CD8-positive, alpha-beta memory T cell (primary cell): Measurements from ENCODE around the gene VWA2. TPM values are rescaled to one million over a fixed set of nuclear protein-coding genes. Genes with fewer than 3 reads are reported as not detected.

Source experiments
- CTCF ChIA-PET: fragments of 350-600 bp; sonication (Branson Sonifier 250); formaldehyde crosslinking; loops from one replicate; lab custom pipeline; 2021; ENCODE audit warnings: antibody characterized with exemption; lab: Charles Lee
- POLR2A ChIA-PET: fragments of 350-600 bp; sonication (Branson Sonifier 250); formaldehyde crosslinking; loops from one replicate; lab custom pipeline; 2021; ENCODE audit warnings: antibody characterized with exemption; lab: Charles Lee
- DNase-seq, 5 donors: peaks; one replicate each; pipeline versions ENCODE4 v3.0.0 to v3.0.0-alpha.2; 2020 to 2022; ENCODE audit warnings: mixed read lengths in 1 of 5
- H3K27ac ChIP-seq: one replicate; pipeline ENCODE4 v1.7.0; 2013; ENCODE audit warnings: low read depth, mild to moderate bottlenecking, low read length, moderate library complexity
- H3K27me3 ChIP-seq: 2 replicates; pipeline ENCODE4 v1.7.0; 2013; ENCODE audit warnings: low read length, mild to moderate bottlenecking; ENCODE audit not compliant: insufficient read depth, poor library complexity, severe bottlenecking
- H3K36me3 ChIP-seq: 2 replicates; pipeline ENCODE4 v1.7.0; 2013; ENCODE audit warnings: mild to moderate bottlenecking, low read length, moderate library complexity; ENCODE audit not compliant: insufficient read depth
- H3K4me1 ChIP-seq: 2 replicates; pipeline ENCODE4 v1.7.0; 2013; ENCODE audit warnings: mild to moderate bottlenecking, low read length, moderate library complexity; ENCODE audit not compliant: insufficient read depth
- H3K4me3 ChIP-seq: 2 replicates; pipeline ENCODE4 v1.7.0; 2013; ENCODE audit warnings: mild to moderate bottlenecking, low read length
- H3K9me3 ChIP-seq: 2 replicates; pipeline ENCODE4 v1.7.0; 2013; ENCODE audit warnings: mild to moderate bottlenecking, low read length
- H3K27ac Mint-ChIP-seq, 8 donors: one replicate each; pipeline ENCODE4 v1.8.0; 2020 to 2021; ENCODE audit warnings: mixed read lengths in 8 of 8, mild to moderate bottlenecking in 6 of 8, inconsistent platforms in 3 of 8, moderate library complexity in 3 of 8
- H3K27me3 Mint-ChIP-seq, 2 donors: one replicate each; pipeline ENCODE4 v1.8.0; 2020 to 2021; ENCODE audit warnings: mixed read lengths in 2 of 2, mild to moderate bottlenecking in 1 of 2, moderate library complexity in 1 of 2
- H3K36me3 Mint-ChIP-seq, 3 donors: one replicate each; pipeline ENCODE4 v1.8.0; 2020 to 2021; ENCODE audit warnings: mixed read lengths in 3 of 3, inconsistent platforms in 1 of 3, mild to moderate bottlenecking in 1 of 3
- H3K4me1 Mint-ChIP-seq, 3 donors: one replicate each; pipeline ENCODE4 v1.8.0; 2020 to 2021; ENCODE audit warnings: mixed read lengths in 3 of 3, inconsistent platforms in 1 of 3, mild to moderate bottlenecking in 1 of 3
- H3K4me3 Mint-ChIP-seq, 7 donors: one replicate each; pipeline ENCODE4 v1.8.0; 2020 to 2021; ENCODE audit warnings: mixed read lengths in 7 of 7, mild to moderate bottlenecking in 6 of 7, moderate library complexity in 4 of 7, inconsistent platforms in 2 of 7
- H3K9me3 Mint-ChIP-seq, 5 donors: one replicate each; pipeline ENCODE4 v1.8.0; 2020 to 2022; ENCODE audit warnings: mixed read lengths in 5 of 5, mild to moderate bottlenecking in 3 of 5, moderate library complexity in 2 of 5, inconsistent platforms in 1 of 5
- polyA plus RNA-seq: library from polyadenylated mRNA; unstranded; fragments of 300-500 nt; fragmentation: Illumina TruSeq; gene quantifications from one replicate; pipeline ENCODE4 v1.2.3, GENCODE V29; 2021
- total RNA-seq, 2 experiments: library from RNA; stranded (reverse); gene quantifications; one replicate each; pipeline ENCODE4 v1.2.3, GENCODE V29; 2021

The VWA2 gene
- total and polyA plus RNA-seq, 3 experiments from 2014 or later = not detected

DNA sequence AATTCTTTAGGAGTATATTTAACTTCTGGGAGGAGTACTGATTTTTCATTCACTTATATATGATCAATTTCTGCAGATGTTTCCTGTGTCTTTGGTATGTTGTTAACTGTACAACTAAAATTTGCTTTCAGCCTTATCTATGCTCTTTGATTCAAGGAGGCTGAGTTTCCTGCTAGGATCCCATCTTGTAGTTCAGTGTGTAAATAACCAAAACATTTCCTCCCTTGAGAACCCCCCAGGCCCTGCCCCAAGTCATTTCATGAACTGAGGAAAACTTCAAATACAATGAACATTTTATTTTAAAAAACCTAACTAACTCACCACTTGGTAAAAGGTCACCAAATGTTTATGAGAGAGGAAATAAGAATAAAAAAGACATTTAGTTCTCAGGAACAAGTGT lies 55.5 kb downstream of the VWA2 start:
- H3K36me3 ChIP-seq = peaks cover 8% of the 10 kb centered on the region
- Mint-ChIP-seq H3K4me3 (no peak overlapping the region), H3K4me1 (no peaks in the 10 kb centered on the region), H3K9me3 (peaks cover 8 to 25% (median 19%) of the 10 kb centered on the region in 5 donors), H3K27ac (no peak overlapping the region), H3K36me3 (peaks cover 34 to 45% (median 39%) of the 10 kb centered on the region in 3 donors), H3K27me3 (no peaks in the 10 kb centered on the region)
- no peak overlapping the region for H3K27ac ChIP-seq
- no peak for DNase-seq
- H3K4me3 ChIP-seq = no peak overlapping the region
- ChIA-PET CTCF (interaction anchor here (1.7 kb wide), 1 partner anchor 9 kb away, joined by 5 read pairs; no protein-coding TSS in a partner anchor), POLR2A (no interaction called here)
- H3K27me3 ChIP-seq = no peaks in the 10 kb centered on the region
- peaks cover 7% of the 10 kb centered on the region for H3K9me3 ChIP-seq
- H3K4me1 ChIP-seq = no peaks in the 10 kb centered on the region

DNA sequence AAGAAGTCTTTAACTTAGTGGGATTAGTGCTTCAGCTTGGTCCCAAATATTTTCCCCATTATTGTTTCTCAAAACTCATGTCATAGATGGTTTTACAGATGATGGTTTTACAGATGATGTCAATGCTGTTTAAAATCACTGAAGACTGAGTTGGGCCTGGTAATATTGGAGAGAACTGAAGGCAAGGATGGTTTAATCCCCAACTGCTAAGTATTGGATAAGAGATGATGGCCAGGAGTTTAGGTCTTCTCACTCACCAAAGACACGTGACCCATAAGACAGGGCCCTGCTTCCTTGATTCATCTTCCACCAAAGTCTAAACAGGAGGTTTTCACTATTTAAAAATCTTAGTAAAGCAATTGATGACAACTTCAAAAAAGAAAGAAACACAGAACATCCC lies 56.3 kb downstream of the VWA2 start:
- CTCF ChIA-PET = interaction anchor here (1.1 kb wide), 1 partner anchor 9 kb away, joined by 5 read pairs; no protein-coding TSS in a partner anchor

DNA sequence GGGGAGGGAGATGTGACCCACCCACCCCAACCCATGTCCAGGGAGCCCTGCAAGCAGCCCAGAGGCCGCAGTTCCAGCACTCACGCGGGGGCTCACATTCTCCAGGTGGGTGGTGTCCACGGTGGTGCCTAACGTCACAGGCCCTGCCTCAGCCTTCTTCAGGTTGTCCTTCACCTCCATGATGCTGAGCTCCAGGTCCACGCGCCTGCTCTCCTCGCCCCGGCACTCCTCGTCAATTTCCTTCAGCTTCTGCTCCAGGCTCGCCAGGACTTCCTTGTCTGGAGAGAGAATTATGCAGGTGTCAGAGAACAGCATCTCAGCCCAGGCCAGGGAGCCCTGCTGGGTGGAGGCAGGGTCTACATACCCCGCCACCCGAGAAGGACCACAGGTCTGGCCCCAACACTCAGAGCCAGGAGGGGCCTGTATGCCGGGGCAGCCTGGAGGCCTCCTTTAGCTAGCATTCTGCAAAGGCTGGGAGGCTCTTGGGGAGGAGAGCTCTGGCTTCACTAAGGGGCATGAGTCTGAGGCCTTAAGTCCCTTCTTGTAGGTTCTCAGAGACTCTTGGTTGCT lies 58.2 kb downstream of the VWA2 start:
- H3K27ac ChIP-seq = no peak overlapping the region
- H3K27me3 ChIP-seq = no peaks in the 10 kb centered on the region
- H3K27me3 Mint-ChIP-seq = no peaks in the 10 kb centered on the region
- POLR2A ChIA-PET = no interaction called here
- peaks cover 8 to 25% (median 19%) of the 10 kb centered on the region in 5 donors for H3K9me3 Mint-ChIP-seq
- H3K4me3 Mint-ChIP-seq = no peak overlapping the region
- CTCF ChIA-PET = no interaction called here
- peaks cover 7% of the 10 kb centered on the region for H3K9me3 ChIP-seq
- no peak for DNase-seq
- H3K27ac Mint-ChIP-seq = no peak overlapping the region
- no peaks in the 10 kb centered on the region for H3K4me1 ChIP-seq
- peaks cover 39 to 68% (median 39%) of the 10 kb centered on the region in 3 donors for H3K36me3 Mint-ChIP-seq
- no peaks in the 10 kb centered on the region for H3K4me1 Mint-ChIP-seq
- no peak overlapping the region for H3K4me3 ChIP-seq
- peaks cover 8% of the 10 kb centered on the region for H3K36me3 ChIP-seq

More for the DNA sequence above, 56.3 kb downstream of the VWA2 start:
- H3K4me3 ChIP-seq = no peak overlapping the region
- no peak overlapping the region for H3K27ac ChIP-seq
- H3K36me3 Mint-ChIP-seq = peaks cover 38 to 54% (median 39%) of the 10 kb centered on the region in 3 donors
- no peaks in the 10 kb centered on the region for H3K4me1 Mint-ChIP-seq
- peaks cover 8% of the 10 kb centered on the region for H3K36me3 ChIP-seq
- POLR2A ChIA-PET = no interaction called here
- H3K9me3 ChIP-seq = peaks cover 7% of the 10 kb centered on the region
- no peaks in the 10 kb centered on the region for H3K27me3 Mint-ChIP-seq
- H3K4me3 Mint-ChIP-seq = no peak overlapping the region
- no peaks in the 10 kb centered on the region for H3K27me3 ChIP-seq
- H3K9me3 Mint-ChIP-seq = peaks cover 8 to 25% (median 19%) of the 10 kb centered on the region in 5 donors
- no peak for DNase-seq
- H3K4me1 ChIP-seq = no peaks in the 10 kb centered on the region
- no peak overlapping the region for H3K27ac Mint-ChIP-seq

DNA sequence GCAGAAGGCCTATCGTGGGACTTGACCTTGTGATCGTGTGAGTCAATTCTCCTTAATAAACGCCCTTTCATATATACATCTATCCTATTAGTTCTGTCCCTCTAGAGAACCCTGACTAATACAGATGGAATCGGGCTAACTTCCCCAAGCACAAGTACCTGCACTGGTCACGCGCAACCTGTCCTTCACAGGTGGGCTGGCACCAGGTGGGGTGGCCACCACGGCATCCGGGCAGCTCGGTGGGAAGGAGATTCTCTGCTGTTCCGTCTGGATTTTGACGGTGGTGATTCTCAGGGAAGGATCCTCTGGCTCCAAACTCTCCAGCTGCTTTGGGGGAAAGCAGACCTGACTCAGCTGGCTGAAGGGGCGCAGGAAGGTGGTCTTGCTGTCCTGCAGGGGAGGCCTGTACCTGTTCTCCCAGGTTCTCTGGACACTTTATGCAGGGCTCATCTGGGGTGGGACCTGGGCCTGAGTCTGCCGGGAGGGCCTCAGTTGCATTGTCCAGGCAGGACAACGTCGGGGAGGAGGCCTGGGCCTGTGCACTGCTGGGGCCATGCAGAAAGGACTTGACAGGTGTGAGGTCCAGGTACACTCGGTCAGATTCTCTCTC lies 61.1 kb downstream of the VWA2 start:
- H3K9me3 Mint-ChIP-seq = peaks cover 8 to 18% (median 12%) of the 10 kb centered on the region in 5 donors
- ChIA-PET CTCF (no interaction called here), POLR2A (no interaction called here)

DNA sequence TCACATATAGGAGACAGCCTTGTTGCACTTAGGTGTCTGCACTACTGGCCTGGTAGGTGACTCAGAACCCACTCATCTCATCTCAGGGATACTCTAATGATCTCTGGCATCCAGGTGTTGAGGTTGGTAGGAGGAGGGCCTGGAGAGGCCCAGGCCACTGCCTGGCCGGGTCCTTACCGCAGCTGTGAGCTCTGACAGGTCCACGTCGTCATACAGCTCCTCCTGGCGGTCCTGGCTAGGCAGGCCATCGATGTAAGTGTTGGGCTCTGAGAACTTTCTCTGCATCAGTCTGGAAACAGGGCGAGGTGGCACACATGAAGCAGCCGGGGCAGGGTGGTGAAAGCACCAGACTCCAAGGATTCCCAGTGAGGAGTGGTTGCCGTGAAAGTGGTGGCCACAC lies 62.1 kb downstream of the VWA2 start:
- CTCF ChIA-PET = no interaction called here
- POLR2A ChIA-PET = no interaction called here

More for the DNA sequence above, 61.1 kb downstream of the VWA2 start:
- H3K36me3 ChIP-seq = peaks cover 8% of the 10 kb centered on the region
- no peak overlapping the region for H3K27ac ChIP-seq
- no peaks in the 10 kb centered on the region for H3K27me3 ChIP-seq
- H3K9me3 ChIP-seq = peaks cover 7% of the 10 kb centered on the region
- no peak overlapping the region for H3K4me3 ChIP-seq
- Mint-ChIP-seq H3K4me1 (peaks cover 10 to 13% (median 12%) of the 10 kb centered on the region in 3 donors), H3K36me3 (peaks cover 25 to 64% (median 33%) of the 10 kb centered on the region in 3 donors), H3K4me3 (peak overlapping the region in 1 of 7 donors; percentile 27), H3K27ac (no peak overlapping the region), H3K27me3 (no peaks in the 10 kb centered on the region)
- no peak for DNase-seq
- H3K4me1 ChIP-seq = peaks cover 6% of the 10 kb centered on the region

DNA sequence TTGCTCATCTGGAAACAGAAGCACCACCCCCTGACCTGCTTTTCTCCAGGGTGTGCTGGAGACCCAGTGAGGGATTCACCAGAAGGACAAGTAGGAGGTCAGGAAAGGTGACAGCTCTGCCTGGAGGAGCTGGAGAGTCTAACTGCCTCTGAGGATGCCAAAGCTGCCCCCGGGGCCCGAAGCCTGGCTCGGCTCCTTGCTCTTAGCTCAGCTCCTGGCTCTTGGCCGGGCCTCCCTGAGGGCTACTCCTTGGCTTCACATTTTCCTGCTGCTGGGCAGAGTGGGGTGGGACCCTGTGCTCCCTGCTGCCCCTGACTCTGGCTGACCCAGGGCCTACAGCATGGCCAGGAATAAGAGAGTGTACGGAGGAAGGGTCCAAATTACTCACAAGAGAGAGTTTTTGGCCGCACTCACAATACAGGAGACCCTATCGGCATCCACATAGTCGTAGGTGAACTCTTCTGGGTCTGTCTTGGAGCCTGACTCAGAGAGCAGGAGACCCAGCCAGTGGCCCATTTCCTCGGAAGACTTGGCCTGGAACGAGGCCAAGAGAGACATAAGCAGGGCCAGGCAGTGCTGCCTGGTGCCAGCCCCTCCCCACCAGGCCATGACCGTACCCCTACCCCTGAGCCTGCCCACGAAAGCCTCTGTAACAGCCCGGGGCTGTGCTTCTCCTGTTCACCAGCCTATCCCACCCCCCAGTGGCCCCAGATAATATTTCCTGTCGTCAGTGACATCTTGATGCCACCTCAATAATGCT lies 63.1 kb downstream of the VWA2 start:
- H3K4me3 ChIP-seq = no peak overlapping the region
- Mint-ChIP-seq H3K27me3 (no peaks in the 10 kb centered on the region), H3K4me1 (peaks cover 10 to 13% (median 12%) of the 10 kb centered on the region in 3 donors), H3K9me3 (peaks cover 0 to 3% (median 2%) of the 10 kb centered on the region in 5 donors), H3K4me3 (peak overlapping the region in 1 of 7 donors; percentile 43), H3K36me3 (peaks cover 9 to 46% (median 16%) of the 10 kb centered on the region in 3 donors), H3K27ac (peak overlapping the region in 1 of 8 donors; percentile 38)
- no peaks in the 10 kb centered on the region for H3K27me3 ChIP-seq
- no peak for DNase-seq
- no peaks in the 10 kb centered on the region for H3K9me3 ChIP-seq
- ChIA-PET CTCF (interaction anchor here (1.7 to 3.4 kb wide), 5 partner anchors 8 to 484 kb away, joined by 5 to 25 read pairs (median 18); no protein-coding TSS in a partner anchor), POLR2A (no interaction called here)
- no peak overlapping the region for H3K27ac ChIP-seq
- H3K36me3 ChIP-seq = no peaks in the 10 kb centered on the region
- peaks cover 6% of the 10 kb centered on the region for H3K4me1 ChIP-seq

More for the DNA sequence above, 62.1 kb downstream of the VWA2 start:
- Mint-ChIP-seq H3K4me1 (peaks cover 10 to 13% (median 12%) of the 10 kb centered on the region in 3 donors), H3K4me3 (peak overlapping the region in 1 of 7 donors; percentile 27), H3K27ac (no peak overlapping the region), H3K36me3 (peaks cover 15 to 54% (median 22%) of the 10 kb centered on the region in 3 donors), H3K9me3 (peaks cover 0 to 8% (median 4%) of the 10 kb centered on the region in 5 donors), H3K27me3 (no peaks in the 10 kb centered on the region)
- no peak overlapping the region for H3K27ac ChIP-seq
- no peaks in the 10 kb centered on the region for H3K9me3 ChIP-seq
- DNase-seq = no peak
- no peak overlapping the region for H3K4me3 ChIP-seq
- H3K4me1 ChIP-seq = peaks cover 6% of the 10 kb centered on the region
- H3K36me3 ChIP-seq = peaks cover 5% of the 10 kb centered on the region
- no peaks in the 10 kb centered on the region for H3K27me3 ChIP-seq

DNA sequence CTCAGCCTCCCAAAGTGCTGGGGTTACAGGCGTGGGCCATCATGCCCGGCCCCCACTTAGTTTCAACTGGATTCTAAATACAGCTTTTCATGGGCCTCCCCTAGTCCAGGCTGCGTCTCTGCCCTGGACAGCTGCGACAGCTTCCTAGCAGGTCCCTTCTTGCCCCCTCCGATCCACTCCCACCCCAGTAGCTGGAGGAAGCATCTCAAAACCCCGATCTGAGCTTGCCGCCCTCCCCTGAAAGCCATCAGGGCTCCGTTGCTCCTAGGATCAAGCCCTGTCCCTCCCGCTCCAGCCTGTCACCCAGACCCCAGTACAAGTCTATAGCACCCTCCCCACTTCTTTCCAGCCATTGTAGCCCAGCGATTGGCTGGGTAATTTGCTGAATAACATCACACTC lies 64.5 kb downstream of the VWA2 start:
- POLR2A ChIA-PET = no interaction called here
- peaks cover 4 to 35% (median 12%) of the 10 kb centered on the region in 3 donors for H3K36me3 Mint-ChIP-seq
- H3K27me3 Mint-ChIP-seq = no peaks in the 10 kb centered on the region
- peaks cover 6% of the 10 kb centered on the region for H3K4me1 ChIP-seq
- H3K36me3 ChIP-seq = no peaks in the 10 kb centered on the region
- H3K27ac Mint-ChIP-seq = peak overlapping the region in 4 of 8 donors; percentile 48 to 88 (median 77)
- no peaks in the 10 kb centered on the region for H3K9me3 ChIP-seq
- H3K4me3 ChIP-seq = peak overlapping the region; percentile 70
- H3K4me1 Mint-ChIP-seq = peaks cover 10 to 13% (median 13%) of the 10 kb centered on the region in 3 donors
- H3K27ac ChIP-seq = no peak overlapping the region
- DNase-seq = no peak
- no peaks in the 10 kb centered on the region for H3K27me3 ChIP-seq
- CTCF ChIA-PET = interaction anchor here (0.8 to 3.4 kb wide), 36 partner anchors 8 to 576 kb away, joined by 3 to 25 read pairs (median 5); partner anchors contain the start of genes CCDC186 and FHIP2A
- H3K4me3 Mint-ChIP-seq = peak overlapping the region; percentile 67 to 93 (median 91)
- no peaks in the 10 kb centered on the region for H3K9me3 Mint-ChIP-seq
